GM18951 (cell line): Measurements from ENCODE around the gene MYH14.

ENCODE experiments used
- POLR2A ChIP-seq: IDR thresholded peaks from 4 replicates; pipeline ENCODE4 v1.6.1; 2011; ENCODE audit warnings: mild to moderate bottlenecking; ENCODE audit not compliant: insufficient read length, insufficient read depth; ENCODE audit errors: extremely low read depth
- in situ Hi-C: fragments of 300-500 bp; cut with MboI; formaldehyde crosslinking; loops from one replicate; pipeline ENCODE4 v1.12.0; 2022; ENCODE audit warnings: low sequenced_read_pairs, mixed read lengths, inconsistent platforms; ENCODE audit not compliant: unreplicated experiment

MYH14 gene

GRCh38 chr19:50286443-50286842, 83.0 kb downstream of the MYH14 start:
- in situ Hi-C loops: no loop called here
- TF ChIP-seq POLR2A: no peak

GRCh38 chr19:50287331-50287730, 83.9 kb downstream of the MYH14 start:
- in situ Hi-C loops: no loop called here

GRCh38 chr19:50288954-50289353, 85.5 kb downstream of the MYH14 start:
- in situ Hi-C loops: no loop called here
- no peak for TF ChIP-seq POLR2A

More at GRCh38 chr19:50287331-50287730, 83.9 kb downstream of the MYH14 start:
- no peak for TF ChIP-seq POLR2A

- in situ Hi-C loops: no loop called here
- no peak for TF ChIP-seq POLR2A
Measured at GRCh38 chr19:50290011-50290410, 86.6 kb downstream of the MYH14 start.

- in situ Hi-C loops: no loop called here
- no peak for TF ChIP-seq POLR2A
Measured at GRCh38 chr19:50290775-50291174, 87.4 kb downstream of the MYH14 start.

- no peak for TF ChIP-seq POLR2A
- in situ Hi-C loops: no loop called here
Measured at GRCh38 chr19:50292216-50292827, 88.9 kb downstream of the MYH14 start.

GRCh38 chr19:50293263-50294004, 90.0 kb downstream of the MYH14 start:
- TF ChIP-seq POLR2A: no peak
- in situ Hi-C loops: no loop called here

GRCh38 chr19:50300051-50300450, 96.6 kb downstream of the MYH14 start:
- in situ Hi-C loops: no loop called here
- no peak for TF ChIP-seq POLR2A

GRCh38 chr19:50300814-50301606, 97.6 kb downstream of the MYH14 start:
- in situ Hi-C loops: no loop called here

GRCh38 chr19:50301607-50301971, 98.2 kb downstream of the MYH14 start:
- no peak for TF ChIP-seq POLR2A
- in situ Hi-C loops: no loop called here

More at GRCh38 chr19:50300814-50301606, 97.6 kb downstream of the MYH14 start:
- TF ChIP-seq POLR2A: no peak

- in situ Hi-C loops: no loop called here
- no peak for TF ChIP-seq POLR2A
Measured at GRCh38 chr19:50303558-50303957, 100.1 kb downstream of the MYH14 start.

- in situ Hi-C loops: no loop called here
- TF ChIP-seq POLR2A: no peak
Measured at GRCh38 chr19:50308991-50309390, 105.6 kb downstream of the MYH14 start.

GRCh38 chr19:50309396-50310125, 106.1 kb downstream of the MYH14 start:
- in situ Hi-C loops: no loop called here
- no peak for TF ChIP-seq POLR2A
